Spleen (tissue), 7 donors: ENCODE measurements around the gene RIPOR3.

Source experiments
- POLR2AphosphoS5 ChIP-seq, 3 donors: sonication (generic); formaldehyde crosslinking; IDR thresholded peaks; one replicate each; pipeline ENCODE4 v1.5.1; 2017; ENCODE audit warnings: antibody characterized with exemption in 3 of 3
- TF ChIP-seq, protein P1 (sequence below), 11 experiments: fragments of 200-600 bp in 7 of 11; fragments of 450-650 bp in 4 of 11; sonication (generic) in 4 of 11; IDR thresholded peaks in 8 of 11; conservative IDR thresholded peaks in 3 of 11; 1 replicate in 7 of 11; 2 replicates in 4 of 11; pipeline versions ENCODE4 v1.4.0 to v1.8.0; 2016 to 2021; ENCODE audit warnings: antibody characterized with exemption in 11 of 11, inconsistent platforms in 4 of 11, mild to moderate bottlenecking in 1 of 11
- donor health status: DM: no; HTN: no; CAD: no; lungs with moderate emphysema.
- donor health status: DM: no; HTN: no; CAD: no.
- donor health status: DM: no; HTN: no; CAD: no.

DNA sequence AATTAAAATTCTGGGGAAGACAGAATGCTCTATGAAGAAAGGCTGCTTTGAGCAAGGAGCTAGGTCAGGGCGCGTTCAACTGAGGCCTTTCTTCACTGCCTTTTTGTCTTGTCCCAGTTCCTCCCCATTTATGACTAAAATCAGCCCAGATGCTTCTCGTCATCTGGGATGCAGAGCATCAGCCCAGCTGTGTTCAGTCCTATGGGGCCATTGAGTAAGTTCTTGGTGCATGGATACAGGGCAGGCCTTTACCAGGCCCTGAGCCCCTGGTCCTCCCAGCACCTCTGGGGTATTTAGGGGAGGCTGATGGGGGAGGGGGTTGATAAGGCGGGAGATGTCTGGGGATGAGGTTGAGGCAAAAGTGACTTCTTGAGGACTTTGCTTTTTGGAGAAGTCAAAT lies 125.5 kb downstream of the RIPOR3 start:
- no peak for TF ChIP-seq POLR2AphosphoS5 (IDR thresholded peaks at IDR 0.05)
- TF ChIP-seq, protein P1, sequence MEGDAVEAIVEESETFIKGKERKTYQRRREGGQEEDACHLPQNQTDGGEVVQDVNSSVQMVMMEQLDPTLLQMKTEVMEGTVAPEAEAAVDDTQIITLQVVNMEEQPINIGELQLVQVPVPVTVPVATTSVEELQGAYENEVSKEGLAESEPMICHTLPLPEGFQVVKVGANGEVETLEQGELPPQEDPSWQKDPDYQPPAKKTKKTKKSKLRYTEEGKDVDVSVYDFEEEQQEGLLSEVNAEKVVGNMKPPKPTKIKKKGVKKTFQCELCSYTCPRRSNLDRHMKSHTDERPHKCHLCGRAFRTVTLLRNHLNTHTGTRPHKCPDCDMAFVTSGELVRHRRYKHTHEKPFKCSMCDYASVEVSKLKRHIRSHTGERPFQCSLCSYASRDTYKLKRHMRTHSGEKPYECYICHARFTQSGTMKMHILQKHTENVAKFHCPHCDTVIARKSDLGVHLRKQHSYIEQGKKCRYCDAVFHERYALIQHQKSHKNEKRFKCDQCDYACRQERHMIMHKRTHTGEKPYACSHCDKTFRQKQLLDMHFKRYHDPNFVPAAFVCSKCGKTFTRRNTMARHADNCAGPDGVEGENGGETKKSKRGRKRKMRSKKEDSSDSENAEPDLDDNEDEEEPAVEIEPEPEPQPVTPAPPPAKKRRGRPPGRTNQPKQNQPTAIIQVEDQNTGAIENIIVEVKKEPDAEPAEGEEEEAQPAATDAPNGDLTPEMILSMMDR (IDR thresholded peaks at IDR 0.05 in 8 of 11, conservative IDR thresholded peaks at IDR 0.05 in 3 of 11) = no peak
